GM12878 (cell line): ENCODE data around the gene TESMIN. TPM values are rescaled to one million over a fixed set of nuclear protein-coding genes. Genes with fewer than 3 reads are reported as not detected.

Experiments used
- ATAC-seq: fragments of 200-7000 bp; cut with Tn5 transposase; 3 replicates; pipeline ENCODE4 v1.9.1; 2020; ENCODE audit warnings: mild to moderate bottlenecking, moderate library complexity
- BruUV-seq: library from RNA; stranded (reverse); fragments of 400-500 nt; replicated peaks from 2 replicates; lab custom pipeline; 2021; lab: Mats Ljungman, UMichigan
- CTCF ChIA-PET: fragments of 300-600 bp; sonication (Branson Sonifier 250); formaldehyde crosslinking; extraction: SDS; loops from one replicate; lab custom pipeline; 2021; ENCODE audit warnings: inconsistent platforms; lab: Yijun Ruan, JAX
- POLR2A ChIA-PET: fragments of 350-600 bp; formaldehyde crosslinking; extraction: SDS; loops from one replicate; lab custom pipeline; 2021; ENCODE audit warnings: inconsistent platforms; lab: Charles Lee
- RAD21 ChIA-PET: fragments of 300-600 bp; sonication (Branson Sonifier 250); formaldehyde crosslinking; loops from one replicate; lab custom pipeline; 2023; ENCODE audit warnings: antibody characterized with exemption; ENCODE audit not compliant: unreplicated experiment; lab: Charles Lee
- SMC1A ChIA-PET: fragments of 300-600 bp; sonication (Branson Sonifier 250); formaldehyde crosslinking; loops from one replicate; lab custom pipeline; 2023; ENCODE audit not compliant: unreplicated experiment, uncharacterized antibody; lab: Charles Lee
- DNase-seq: peaks from one replicate; pipeline ENCODE4 v3.0.0-alpha.2; 2011; ENCODE audit warnings: low read depth, low spot score
- FAIRE-seq: peaks from 3 replicates; lab custom pipeline; 2011; peaks lifted over from hg19 to GRCh38; lab: Jason Lieb, UNC
- H2AFZ ChIP-seq: 2 replicates; pipeline ENCODE4 v1.6.0; 2011; ENCODE audit warnings: low read depth, low read length, control low read depth; ENCODE audit not compliant: control insufficient read depth
- H3K27ac ChIP-seq: 2 replicates; pipeline ENCODE4 v1.5.1; 2011; ENCODE audit warnings: control low read depth; ENCODE audit not compliant: control insufficient read depth, insufficient read depth
- H3K27me3 ChIP-seq, 2 experiments: replicated peaks in 1 of 2; 2 replicates each; pipeline versions ENCODE4 v1.6.0 to v1.6.1; 2011; ENCODE audit warnings: low read length in 1 of 2; ENCODE audit not compliant: control insufficient read depth in 2 of 2, insufficient read depth in 2 of 2
- H3K36me3 ChIP-seq, 2 experiments: 2 replicates each; pipeline ENCODE4 v1.5.1; 2011; ENCODE audit warnings: low read length in 1 of 2; ENCODE audit not compliant: control insufficient read depth in 2 of 2, insufficient read depth in 2 of 2
- H3K4me1 ChIP-seq: 2 replicates; pipeline ENCODE4 v1.6.1; 2011; ENCODE audit warnings: mild to moderate bottlenecking, low read length, moderate library complexity, mixed read lengths; ENCODE audit not compliant: control insufficient read depth, insufficient read depth
- H3K4me2 ChIP-seq: 2 replicates; pipeline ENCODE4 v1.6.0; 2011; ENCODE audit warnings: control low read depth; ENCODE audit not compliant: control insufficient read depth, insufficient read depth
- H3K4me3 ChIP-seq: fragments of 200-600 bp; sonication (generic); 2 replicates; pipeline ENCODE4 v1.5.1; 2016
- H3K79me2 ChIP-seq: 2 replicates; pipeline ENCODE4 v1.6.0; 2011; ENCODE audit warnings: low read length; ENCODE audit not compliant: control insufficient read depth, insufficient read depth
- H3K9ac ChIP-seq: 2 replicates; pipeline ENCODE4 v1.8.0; 2011; ENCODE audit warnings: low read length, control low read depth, mixed read lengths; ENCODE audit not compliant: control insufficient read depth, insufficient read depth
- H3K9me3 ChIP-seq: replicated peaks from 3 replicates; pipeline ENCODE4 v1.5.1; 2011; ENCODE audit warnings: mild to moderate bottlenecking, low read length; ENCODE audit not compliant: control insufficient read depth, insufficient read depth
- H4K20me1 ChIP-seq: 2 replicates; pipeline ENCODE4 v1.6.0; 2011; ENCODE audit not compliant: control insufficient read depth, insufficient read depth
- BHLHE40 ChIP-seq, 2 experiments: fragments of 450-650 bp in 1 of 2; IDR thresholded peaks; 2 replicates each; pipeline ENCODE4 v1.6.1; 2011 to 2017; ENCODE audit warnings: low read depth in 2 of 2, borderline replicate concordance in 1 of 2, improper control_type of control experiment in 1 of 2, low read length in 1 of 2, mild to moderate bottlenecking in 1 of 2
- EED ChIP-seq: sonication (generic); IDR thresholded peaks from 2 replicates; pipeline ENCODE4 v1.6.1; 2016; ENCODE audit warnings: antibody characterized with exemption, low read depth
- FOXM1 ChIP-seq: IDR thresholded peaks from 2 replicates; pipeline ENCODE4 v1.6.1; 2012; ENCODE audit warnings: low read depth, mild to moderate bottlenecking, inconsistent platforms, low read length, moderate library complexity
- KDM1A ChIP-seq: fragments of 200-600 bp; sonication (generic); IDR thresholded peaks from 2 replicates; pipeline ENCODE4 v1.6.1; 2016; ENCODE audit warnings: borderline replicate concordance
- MTA2 ChIP-seq: fragments of 450-650 bp; IDR thresholded peaks from 2 replicates; pipeline ENCODE4 v1.6.1; 2016; ENCODE audit warnings: low read depth, mild to moderate bottlenecking, moderate library complexity
- POLR2AphosphoS5 ChIP-seq: IDR thresholded peaks from 2 replicates; pipeline ENCODE4 v1.6.1; 2011; ENCODE audit warnings: mild to moderate bottlenecking, low read length, inconsistent platforms
- TCF12 ChIP-seq: IDR thresholded peaks from 2 replicates; pipeline ENCODE4 v1.6.1; 2011; ENCODE audit warnings: low read depth, mild to moderate bottlenecking, low read length
- WRNIP1 ChIP-seq: IDR thresholded peaks from 2 replicates; pipeline ENCODE4 v1.6.1; 2011; ENCODE audit warnings: low read depth, low read length, improper control_type of control experiment, borderline replicate concordance
- YBX1 ChIP-seq: fragments of 450-650 bp; IDR thresholded peaks from 2 replicates; pipeline ENCODE4 v1.6.1; 2016; ENCODE audit warnings: antibody characterized with exemption
- WGBS: methylation state at CpG from one replicate; pipeline ENCODE4 v1.1.6; 2016; ENCODE audit warnings: low lambda C conversion rate; ENCODE audit not compliant: insufficient replicate concordance, insufficient coverage; ENCODE audit errors: missing lambda C conversion rate; 5-methylcytosine and 5-hydroxymethylcytosine counted together
- in situ Hi-C: fragments of 300-500 bp; cut with MboI; formaldehyde crosslinking; loops from 9 replicates; pipeline ENCODE4 v1.14.3; 2018; ENCODE audit warnings: mixed read lengths
- intact Hi-C: fragments of 100-400 bp; cut with micrococcal nuclease; formaldehyde crosslinking; loops from one replicate; pipeline ENCODE4 v1.14.2; 2022; ENCODE audit not compliant: unreplicated experiment
- polyA plus RNA-seq, 11 experiments: library from polyadenylated mRNA; depleted of rRNA in 4 of 11; unstranded in 6 of 11; stranded (reverse) in 5 of 11; fragments of >200 nt; fragmentation: Nextera tagmentation in 4 of 11; fragmentation: Illumina TruSeq in 1 of 11; extraction: Ambion mirVana in 4 of 11; extraction: Trizol in 1 of 11; gene quantifications; 1 replicate in 1 of 11; 2 replicates in 10 of 11; pipeline versions ENCODE4 v1.2.1 to v1.2.3, GENCODE V29; 2011 to 2016; ENCODE audit warnings: inconsistent platforms in 2 of 11, missing spikeins in 2 of 11, low read depth in 1 of 11
- total RNA-seq, 4 experiments: library from RNA; depleted of rRNA in 3 of 4; stranded (reverse); fragments of >200 nt in 3 of 4; fragmentation: Illumina TruSeq in 1 of 4; extraction: Trizol in 1 of 4; gene quantifications; 2 replicates each; pipeline versions ENCODE4 v1.2.1 to v1.2.3, GENCODE V29; 2013 to 2021
- TF ChIP-seq, protein P1 (sequence below): IDR thresholded peaks from 2 replicates; pipeline ENCODE4 v1.6.1; 2011; ENCODE audit warnings: mild to moderate bottlenecking, low read depth, low read length, moderate library complexity; ENCODE audit not compliant: insufficient replicate concordance
- TF ChIP-seq, protein P2 (sequence below): fragments of 450-650 bp; IDR thresholded peaks from 2 replicates; pipeline ENCODE4 v1.6.1; 2017; ENCODE audit warnings: borderline replicate concordance
- TF ChIP-seq, protein P3 (sequence below): IDR thresholded peaks from 2 replicates; pipeline ENCODE4 v1.6.1; 2011; ENCODE audit warnings: low read depth, low read length, improper control_type of control experiment, borderline replicate concordance
- TF ChIP-seq, protein P4 (sequence below): fragments of 150-350 bp; IDR thresholded peaks from 2 replicates; pipeline ENCODE4 v1.6.1; 2014; ENCODE audit warnings: mild to moderate bottlenecking, low read depth, low read length
- TF ChIP-seq, protein P5 (sequence below): IDR thresholded peaks from 2 replicates; pipeline ENCODE4 v1.6.1; 2012; ENCODE audit warnings: improper control_type of control experiment, low read depth, low read length; ENCODE audit not compliant: insufficient replicate concordance

TESMIN gene
- total and polyA plus RNA-seq, 10 of the 15 experiments (the other 5 are each of a cell fraction or from before 2014, with no cell fraction given) = 0.31 to 3.4 (median 1.2) TPM; not detected in 1

DNA sequence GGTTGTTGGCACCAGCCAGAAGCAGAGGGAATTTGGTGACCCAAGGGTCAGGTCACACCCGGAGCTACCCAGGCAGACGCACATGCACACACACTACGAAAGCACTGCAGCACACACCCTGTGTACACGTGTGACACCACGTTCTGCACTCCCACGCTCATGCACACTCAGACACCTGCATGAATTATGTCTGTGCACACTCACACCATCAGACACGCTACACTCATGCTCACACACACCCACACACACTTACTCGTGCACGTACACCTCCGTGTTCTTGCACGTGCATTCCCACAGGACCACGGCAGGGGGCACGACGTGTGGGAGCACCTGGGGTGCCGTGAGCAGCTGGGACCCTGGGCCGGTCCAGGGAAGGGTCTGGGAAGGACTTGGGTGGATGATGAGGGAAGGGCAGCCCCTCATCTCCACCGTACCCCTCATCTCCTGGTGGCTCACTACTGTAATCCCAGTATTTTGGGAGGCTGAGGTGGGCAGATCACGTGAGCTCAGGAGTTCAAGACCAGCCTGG, 87.8 kb downstream of the TESMIN start:
- H3K79me2 ChIP-seq = no peaks in the 10 kb centered on the region
- TF ChIP-seq, protein P1, sequence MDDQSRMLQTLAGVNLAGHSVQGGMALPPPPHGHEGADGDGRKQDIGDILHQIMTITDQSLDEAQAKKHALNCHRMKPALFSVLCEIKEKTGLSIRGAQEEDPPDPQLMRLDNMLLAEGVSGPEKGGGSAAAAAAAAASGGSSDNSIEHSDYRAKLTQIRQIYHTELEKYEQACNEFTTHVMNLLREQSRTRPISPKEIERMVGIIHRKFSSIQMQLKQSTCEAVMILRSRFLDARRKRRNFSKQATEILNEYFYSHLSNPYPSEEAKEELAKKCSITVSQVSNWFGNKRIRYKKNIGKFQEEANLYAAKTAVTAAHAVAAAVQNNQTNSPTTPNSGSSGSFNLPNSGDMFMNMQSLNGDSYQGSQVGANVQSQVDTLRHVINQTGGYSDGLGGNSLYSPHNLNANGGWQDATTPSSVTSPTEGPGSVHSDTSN = no peak
- TF ChIP-seq EED (no peak), TCF12 (no peak), POLR2AphosphoS5 (no peak), WRNIP1 (no peak), YBX1 (no peak), FOXM1 (no peak), BHLHE40 (IDR thresholded peaks at IDR 0.05; ENCODE audit: borderline replicate concordance in 1 of 2, low read depth in 2 of 2, low read length in 1 of 2) (no peak), MTA2 (no peak), KDM1A (no peak)
- TF ChIP-seq, protein P2, sequence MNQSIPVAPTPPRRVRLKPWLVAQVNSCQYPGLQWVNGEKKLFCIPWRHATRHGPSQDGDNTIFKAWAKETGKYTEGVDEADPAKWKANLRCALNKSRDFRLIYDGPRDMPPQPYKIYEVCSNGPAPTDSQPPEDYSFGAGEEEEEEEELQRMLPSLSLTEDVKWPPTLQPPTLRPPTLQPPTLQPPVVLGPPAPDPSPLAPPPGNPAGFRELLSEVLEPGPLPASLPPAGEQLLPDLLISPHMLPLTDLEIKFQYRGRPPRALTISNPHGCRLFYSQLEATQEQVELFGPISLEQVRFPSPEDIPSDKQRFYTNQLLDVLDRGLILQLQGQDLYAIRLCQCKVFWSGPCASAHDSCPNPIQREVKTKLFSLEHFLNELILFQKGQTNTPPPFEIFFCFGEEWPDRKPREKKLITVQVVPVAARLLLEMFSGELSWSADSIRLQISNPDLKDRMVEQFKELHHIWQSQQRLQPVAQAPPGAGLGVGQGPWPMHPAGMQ = no peak
- TF ChIP-seq, protein P3, sequence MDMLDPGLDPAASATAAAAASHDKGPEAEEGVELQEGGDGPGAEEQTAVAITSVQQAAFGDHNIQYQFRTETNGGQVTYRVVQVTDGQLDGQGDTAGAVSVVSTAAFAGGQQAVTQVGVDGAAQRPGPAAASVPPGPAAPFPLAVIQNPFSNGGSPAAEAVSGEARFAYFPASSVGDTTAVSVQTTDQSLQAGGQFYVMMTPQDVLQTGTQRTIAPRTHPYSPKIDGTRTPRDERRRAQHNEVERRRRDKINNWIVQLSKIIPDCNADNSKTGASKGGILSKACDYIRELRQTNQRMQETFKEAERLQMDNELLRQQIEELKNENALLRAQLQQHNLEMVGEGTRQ = no peak
- TF ChIP-seq, protein P4, sequence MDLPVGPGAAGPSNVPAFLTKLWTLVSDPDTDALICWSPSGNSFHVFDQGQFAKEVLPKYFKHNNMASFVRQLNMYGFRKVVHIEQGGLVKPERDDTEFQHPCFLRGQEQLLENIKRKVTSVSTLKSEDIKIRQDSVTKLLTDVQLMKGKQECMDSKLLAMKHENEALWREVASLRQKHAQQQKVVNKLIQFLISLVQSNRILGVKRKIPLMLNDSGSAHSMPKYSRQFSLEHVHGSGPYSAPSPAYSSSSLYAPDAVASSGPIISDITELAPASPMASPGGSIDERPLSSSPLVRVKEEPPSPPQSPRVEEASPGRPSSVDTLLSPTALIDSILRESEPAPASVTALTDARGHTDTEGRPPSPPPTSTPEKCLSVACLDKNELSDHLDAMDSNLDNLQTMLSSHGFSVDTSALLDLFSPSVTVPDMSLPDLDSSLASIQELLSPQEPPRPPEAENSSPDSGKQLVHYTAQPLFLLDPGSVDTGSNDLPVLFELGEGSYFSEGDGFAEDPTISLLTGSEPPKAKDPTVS = no peak
- TF ChIP-seq, protein P5, sequence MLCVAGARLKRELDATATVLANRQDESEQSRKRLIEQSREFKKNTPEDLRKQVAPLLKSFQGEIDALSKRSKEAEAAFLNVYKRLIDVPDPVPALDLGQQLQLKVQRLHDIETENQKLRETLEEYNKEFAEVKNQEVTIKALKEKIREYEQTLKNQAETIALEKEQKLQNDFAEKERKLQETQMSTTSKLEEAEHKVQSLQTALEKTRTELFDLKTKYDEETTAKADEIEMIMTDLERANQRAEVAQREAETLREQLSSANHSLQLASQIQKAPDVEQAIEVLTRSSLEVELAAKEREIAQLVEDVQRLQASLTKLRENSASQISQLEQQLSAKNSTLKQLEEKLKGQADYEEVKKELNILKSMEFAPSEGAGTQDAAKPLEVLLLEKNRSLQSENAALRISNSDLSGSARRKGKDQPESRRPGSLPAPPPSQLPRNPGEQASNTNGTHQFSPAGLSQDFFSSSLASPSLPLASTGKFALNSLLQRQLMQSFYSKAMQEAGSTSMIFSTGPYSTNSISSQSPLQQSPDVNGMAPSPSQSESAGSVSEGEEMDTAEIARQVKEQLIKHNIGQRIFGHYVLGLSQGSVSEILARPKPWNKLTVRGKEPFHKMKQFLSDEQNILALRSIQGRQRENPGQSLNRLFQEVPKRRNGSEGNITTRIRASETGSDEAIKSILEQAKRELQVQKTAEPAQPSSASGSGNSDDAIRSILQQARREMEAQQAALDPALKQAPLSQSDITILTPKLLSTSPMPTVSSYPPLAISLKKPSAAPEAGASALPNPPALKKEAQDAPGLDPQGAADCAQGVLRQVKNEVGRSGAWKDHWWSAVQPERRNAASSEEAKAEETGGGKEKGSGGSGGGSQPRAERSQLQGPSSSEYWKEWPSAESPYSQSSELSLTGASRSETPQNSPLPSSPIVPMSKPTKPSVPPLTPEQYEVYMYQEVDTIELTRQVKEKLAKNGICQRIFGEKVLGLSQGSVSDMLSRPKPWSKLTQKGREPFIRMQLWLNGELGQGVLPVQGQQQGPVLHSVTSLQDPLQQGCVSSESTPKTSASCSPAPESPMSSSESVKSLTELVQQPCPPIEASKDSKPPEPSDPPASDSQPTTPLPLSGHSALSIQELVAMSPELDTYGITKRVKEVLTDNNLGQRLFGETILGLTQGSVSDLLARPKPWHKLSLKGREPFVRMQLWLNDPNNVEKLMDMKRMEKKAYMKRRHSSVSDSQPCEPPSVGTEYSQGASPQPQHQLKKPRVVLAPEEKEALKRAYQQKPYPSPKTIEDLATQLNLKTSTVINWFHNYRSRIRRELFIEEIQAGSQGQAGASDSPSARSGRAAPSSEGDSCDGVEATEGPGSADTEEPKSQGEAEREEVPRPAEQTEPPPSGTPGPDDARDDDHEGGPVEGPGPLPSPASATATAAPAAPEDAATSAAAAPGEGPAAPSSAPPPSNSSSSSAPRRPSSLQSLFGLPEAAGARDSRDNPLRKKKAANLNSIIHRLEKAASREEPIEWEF = no peak

More for the DNA sequence above, 87.8 kb downstream of the TESMIN start:
- Histone ChIP-seq H3K9ac (no peak overlapping the region), H3K36me3 (no peaks in the 10 kb centered on the region), H3K4me3 (no peak overlapping the region), H3K4me1 (no peaks in the 10 kb centered on the region), H3K27ac (no peak overlapping the region), H3K27me3 (no peaks in the 10 kb centered on the region; a peak in 1 of 4 replicates), H3K9me3 (no peaks in the 10 kb centered on the region; the same call in 2 of the 3 replicates), H4K20me1 (no peaks in the 10 kb centered on the region), H3K4me2 (no peak overlapping the region), H2AFZ (no peak overlapping the region)
- no peak for FAIRE-seq
- CTCF ChIA-PET = no interaction called here
- SMC1A ChIA-PET = no interaction called here
- RAD21 ChIA-PET = no interaction called here
- in situ Hi-C loops (no loop called here), intact Hi-C loops (no loop called here)
- POLR2A ChIA-PET = no interaction called here
- DNase-seq = no peak
- no TSS peak for BruUV-seq
- 40% methylated on average over 18 of the region's 18 CpGs for WGBS
- ATAC-seq = no peak
